ENCODE measurements around the gene XPC. TPM values are rescaled to one million over a fixed set of nuclear protein-coding genes. Genes with fewer than 3 reads are reported as not detected.

Gene XPC
- total RNA-seq, 1 donor = 48.7 TPM

GRCh38 chr3:14150491-14151230, 27.7 kb downstream of the XPC start:
- Histone ChIP-seq H3K4me1 (ENCODE audit: insufficient read depth, low read length) (peaks cover 16% of the 10 kb centered on the region), H3K9me3 (ENCODE audit: low read depth, low read length) (no peaks in the 10 kb centered on the region), H3K27me3 (ENCODE audit: insufficient read depth, low read length) (no peaks in the 10 kb centered on the region), H3K4me3 (ENCODE audit: low read length) (no peak overlapping the region)

- Histone ChIP-seq H3K4me3 (ENCODE audit: low read length) (no peak overlapping the region), H3K4me1 (ENCODE audit: insufficient read depth, low read length) (peaks cover 22% of the 10 kb centered on the region), H3K9me3 (ENCODE audit: low read depth, low read length) (no peaks in the 10 kb centered on the region), H3K27me3 (ENCODE audit: insufficient read depth, low read length) (no peaks in the 10 kb centered on the region)
Observed at GRCh38 chr3:14150078-14150477, 28.3 kb downstream of the XPC start.

DNA sequence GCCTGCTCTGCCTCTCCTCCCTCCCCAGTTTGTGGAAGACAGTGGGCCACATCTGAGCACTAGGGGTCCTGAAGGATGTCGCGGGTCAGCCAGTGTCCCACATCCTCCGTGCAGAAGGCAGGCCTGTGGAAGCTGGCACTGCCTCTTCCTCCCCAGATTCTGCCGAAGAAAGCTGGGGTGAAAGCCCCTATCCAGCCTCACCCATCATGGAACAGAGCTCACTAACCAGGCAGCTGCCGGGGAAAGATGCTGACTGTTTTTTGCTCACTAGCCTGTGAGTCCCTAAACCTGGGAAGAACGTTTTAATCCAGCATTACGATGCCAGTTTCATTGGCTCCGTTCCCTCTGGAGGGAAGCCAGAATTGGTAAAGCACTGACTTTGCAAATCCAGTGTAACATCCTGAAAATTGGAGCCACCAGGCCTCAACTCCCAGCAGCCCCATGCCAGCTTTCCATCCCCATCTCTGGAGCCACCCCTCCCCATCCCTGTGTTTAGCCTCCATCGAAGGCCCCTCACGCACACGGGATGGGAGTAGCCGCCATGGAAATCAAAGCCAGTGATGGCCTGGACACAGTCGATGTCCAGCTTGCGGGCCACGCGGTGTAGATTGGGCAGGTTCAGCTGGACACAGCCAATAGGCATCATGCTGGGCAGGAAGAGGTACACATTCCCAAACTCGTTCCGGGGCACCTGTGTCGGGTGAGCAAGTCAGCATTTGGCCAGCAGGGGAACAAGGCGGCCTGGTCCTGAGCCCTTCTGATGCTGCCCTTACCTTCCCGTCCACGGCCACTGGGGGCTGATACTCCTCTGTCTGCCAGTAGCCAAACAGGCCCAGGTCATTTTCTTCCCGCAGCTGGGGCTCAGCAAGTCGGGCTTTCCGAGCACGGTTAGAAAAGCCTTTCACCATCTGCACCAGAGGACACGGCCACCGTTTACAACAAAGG, 30.1 kb downstream of the XPC start:
- no peak overlapping the region for H3K4me3 ChIP-seq (ENCODE audit: low read length)
- H3K27me3 ChIP-seq (ENCODE audit: insufficient read depth, low read length) = no peaks in the 10 kb centered on the region
- H3K9me3 ChIP-seq (ENCODE audit: low read depth, low read length) = no peaks in the 10 kb centered on the region
- peaks cover 37% of the 10 kb centered on the region for H3K4me1 ChIP-seq (ENCODE audit: insufficient read depth, low read length)

- H3K4me3 ChIP-seq (ENCODE audit: low read length) = no peak overlapping the region
- H3K9me3 ChIP-seq (ENCODE audit: low read depth, low read length) = no peaks in the 10 kb centered on the region
- H3K27me3 ChIP-seq (ENCODE audit: insufficient read depth, low read length) = no peaks in the 10 kb centered on the region
- H3K4me1 ChIP-seq (ENCODE audit: insufficient read depth, low read length) = peaks cover 44% of the 10 kb centered on the region
Observed at GRCh38 chr3:14147617-14148016, 30.8 kb downstream of the XPC start.

GRCh38 chr3:14147066-14147435, 31.4 kb downstream of the XPC start:
- peaks cover 48% of the 10 kb centered on the region for H3K4me1 ChIP-seq (ENCODE audit: insufficient read depth, low read length)
- no peaks in the 10 kb centered on the region for H3K9me3 ChIP-seq (ENCODE audit: low read depth, low read length)
- no peaks in the 10 kb centered on the region for H3K27me3 ChIP-seq (ENCODE audit: insufficient read depth, low read length)

DNA sequence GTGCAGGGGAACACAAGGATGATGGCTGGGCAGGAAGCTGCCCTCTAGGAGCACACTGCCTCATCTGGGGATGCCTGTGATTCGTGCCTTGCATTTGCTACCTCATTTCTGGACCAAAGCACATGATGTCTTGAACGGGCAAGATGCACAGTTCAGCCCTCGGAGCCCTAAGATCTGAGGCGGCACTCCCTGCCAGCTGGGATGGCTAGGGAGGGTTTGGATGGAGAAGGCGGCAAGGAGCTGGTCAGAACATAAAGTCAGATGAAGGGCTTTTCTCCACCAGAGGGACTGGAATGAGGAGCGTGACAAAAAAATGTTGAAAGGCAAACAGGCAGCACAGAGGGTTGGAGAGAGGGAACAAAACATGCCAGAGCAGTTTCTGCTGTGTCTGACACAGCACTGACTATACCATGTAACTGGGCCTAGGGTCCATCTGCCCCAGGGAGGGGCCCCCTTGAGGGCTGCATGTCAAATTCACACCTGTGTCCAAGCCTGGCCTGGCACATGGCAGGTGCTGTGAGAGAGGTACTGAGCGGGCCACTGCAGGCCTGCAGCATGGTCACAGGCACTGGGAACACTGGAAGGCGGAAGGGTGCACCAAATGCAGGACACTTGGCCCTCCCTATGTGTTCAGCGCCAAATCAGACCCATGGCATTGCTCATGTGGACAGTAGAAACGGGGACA, 31.9 kb downstream of the XPC start:
- Histone ChIP-seq H3K27me3 (ENCODE audit: insufficient read depth, low read length) (no peaks in the 10 kb centered on the region), H3K4me1 (ENCODE audit: insufficient read depth, low read length) (peaks cover 53% of the 10 kb centered on the region), H3K9me3 (ENCODE audit: low read depth, low read length) (no peaks in the 10 kb centered on the region), H3K4me3 (ENCODE audit: low read length) (no peak overlapping the region)

More at GRCh38 chr3:14147066-14147435, 31.4 kb downstream of the XPC start:
- H3K4me3 ChIP-seq (ENCODE audit: low read length) = no peak overlapping the region

- Histone ChIP-seq H3K4me3 (ENCODE audit: low read length) (no peak overlapping the region), H3K27me3 (ENCODE audit: insufficient read depth, low read length) (no peaks in the 10 kb centered on the region), H3K9me3 (ENCODE audit: low read depth, low read length) (no peaks in the 10 kb centered on the region), H3K4me1 (ENCODE audit: insufficient read depth, low read length) (peaks cover 60% of the 10 kb centered on the region)
Observed at GRCh38 chr3:14145670-14146380, 32.6 kb downstream of the XPC start.

DNA sequence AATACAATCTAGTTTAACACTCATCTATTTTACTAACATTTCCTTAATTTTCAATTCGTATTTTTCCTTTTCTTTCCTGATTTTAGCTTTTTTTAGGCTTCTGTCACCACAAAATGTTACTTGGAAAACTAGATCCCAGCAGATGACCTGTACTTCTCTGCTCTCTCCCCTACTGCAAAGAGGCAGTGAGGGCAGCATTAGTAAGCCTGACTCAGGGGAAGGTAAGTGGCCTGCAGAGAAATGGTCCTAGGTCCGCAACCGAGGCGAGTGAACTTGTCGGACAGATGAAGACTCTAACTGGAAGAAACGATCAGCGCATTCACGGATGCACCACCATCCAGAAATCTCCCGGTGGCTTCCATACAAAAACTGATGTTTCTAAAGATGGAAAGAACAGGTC, 33.2 kb downstream of the XPC start:
- peaks cover 64% of the 10 kb centered on the region for H3K4me1 ChIP-seq (ENCODE audit: insufficient read depth, low read length)
- no peaks in the 10 kb centered on the region for H3K27me3 ChIP-seq (ENCODE audit: insufficient read depth, low read length)
- H3K4me3 ChIP-seq (ENCODE audit: low read length) = no peak overlapping the region
- H3K9me3 ChIP-seq (ENCODE audit: low read depth, low read length) = no peaks in the 10 kb centered on the region

GRCh38 chr3:14144423-14145075, 33.9 kb downstream of the XPC start:
- Histone ChIP-seq H3K27me3 (ENCODE audit: insufficient read depth, low read length) (no peaks in the 10 kb centered on the region), H3K9me3 (ENCODE audit: low read depth, low read length) (no peaks in the 10 kb centered on the region), H3K4me1 (ENCODE audit: insufficient read depth, low read length) (peaks cover 64% of the 10 kb centered on the region), H3K4me3 (ENCODE audit: low read length) (peak overlapping the region; percentile 18)

DNA sequence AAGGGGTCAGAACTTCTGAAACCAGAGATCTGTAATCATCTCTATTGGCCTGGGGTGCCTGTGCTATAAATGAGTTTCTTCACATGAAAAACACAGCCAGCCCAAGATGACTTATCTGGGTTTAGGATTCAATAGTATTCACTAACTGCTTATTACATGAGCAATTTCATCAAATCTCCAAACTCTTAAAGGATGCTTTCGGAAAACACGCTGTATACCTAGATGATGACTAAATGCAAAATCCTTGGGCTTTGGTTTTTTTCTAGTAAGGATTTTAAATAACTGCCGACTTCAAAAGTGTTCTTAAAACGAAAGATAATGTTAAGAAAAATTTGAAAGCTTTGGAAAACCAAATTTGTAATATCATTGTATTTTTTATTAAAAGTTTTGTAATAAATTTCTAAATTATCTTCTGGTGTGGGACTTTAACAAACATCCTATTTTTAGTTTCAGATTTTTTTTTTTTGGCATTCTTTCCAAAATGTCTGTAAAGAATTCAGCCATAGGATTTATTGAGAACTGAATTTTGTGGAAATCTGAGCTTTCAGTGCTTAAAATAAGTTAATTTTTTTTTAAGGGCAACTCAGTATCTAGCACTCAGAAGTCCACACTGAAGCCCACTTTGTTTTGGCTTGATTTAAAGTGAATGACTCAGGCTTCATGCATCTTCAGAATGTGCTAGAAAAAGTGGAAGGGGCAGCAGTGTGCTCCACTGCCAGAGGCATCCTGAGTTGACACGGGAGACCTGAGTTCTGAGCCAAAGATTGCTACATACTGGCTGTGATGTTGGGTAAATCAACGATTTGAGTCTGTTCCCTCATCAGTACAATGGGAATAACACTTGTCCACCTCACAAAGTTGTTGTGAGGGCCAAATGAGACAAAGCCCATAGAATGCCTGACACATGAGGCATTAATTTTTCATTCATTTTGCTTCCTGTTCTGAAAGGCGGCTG, 34.9 kb downstream of the XPC start:
- Histone ChIP-seq H3K4me3 (ENCODE audit: low read length) (no peak overlapping the region), H3K27me3 (ENCODE audit: insufficient read depth, low read length) (no peaks in the 10 kb centered on the region), H3K9me3 (ENCODE audit: low read depth, low read length) (no peaks in the 10 kb centered on the region), H3K4me1 (ENCODE audit: insufficient read depth, low read length) (peaks cover 64% of the 10 kb centered on the region)

GRCh38 chr3:14142567-14143270, 35.7 kb downstream of the XPC start:
- H3K27me3 ChIP-seq (ENCODE audit: insufficient read depth, low read length) = no peaks in the 10 kb centered on the region
- no peak overlapping the region for H3K4me3 ChIP-seq (ENCODE audit: low read length)
- H3K9me3 ChIP-seq (ENCODE audit: low read depth, low read length) = no peaks in the 10 kb centered on the region
- peaks cover 64% of the 10 kb centered on the region for H3K4me1 ChIP-seq (ENCODE audit: insufficient read depth, low read length)

DNA sequence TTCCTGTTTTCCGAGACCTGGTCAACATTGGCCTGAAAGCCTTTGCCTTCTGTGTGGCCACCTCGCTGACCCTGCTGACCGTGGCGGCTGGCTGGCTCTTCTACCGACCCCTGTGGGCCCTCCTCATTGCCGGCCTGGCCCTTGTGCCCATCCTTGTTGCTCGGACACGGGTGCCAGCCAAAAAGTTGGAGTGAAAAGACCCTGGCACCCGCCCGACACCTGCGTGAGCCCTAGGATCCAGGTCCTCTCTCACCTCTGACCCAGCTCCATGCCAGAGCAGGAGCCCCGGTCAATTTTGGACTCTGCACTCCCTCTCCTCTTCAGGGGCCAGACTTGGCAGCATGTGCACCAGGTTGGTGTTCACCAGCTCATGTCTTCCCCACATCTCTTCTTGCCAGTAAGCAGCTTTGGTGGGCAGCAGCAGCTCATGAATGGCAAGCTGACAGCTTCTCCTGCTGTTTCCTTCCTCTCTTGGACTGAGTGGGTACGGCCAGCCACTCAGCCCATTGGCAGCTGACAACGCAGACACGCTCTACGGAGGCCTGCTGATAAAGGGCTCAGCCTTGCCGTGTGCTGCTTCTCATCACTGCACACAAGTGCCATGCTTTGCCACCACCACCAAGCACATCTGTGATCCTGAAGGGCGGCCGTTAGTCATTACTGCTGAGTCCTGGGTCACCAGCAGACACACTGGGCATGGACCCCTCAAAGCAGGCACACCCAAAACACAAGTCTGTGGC, 36.6 kb downstream of the XPC start:
- peaks cover 57% of the 10 kb centered on the region for H3K4me1 ChIP-seq (ENCODE audit: insufficient read depth, low read length)
- no peak overlapping the region for H3K4me3 ChIP-seq (ENCODE audit: low read length)
- H3K27me3 ChIP-seq (ENCODE audit: insufficient read depth, low read length) = no peaks in the 10 kb centered on the region

More for the DNA sequence above, 36.6 kb downstream of the XPC start:
- H3K9me3 ChIP-seq (ENCODE audit: low read depth, low read length) = no peaks in the 10 kb centered on the region
